Cardiac muscle cell (in vitro differentiated cells and primary cell): ENCODE data around the gene OR2AG1. TPM values are rescaled to one million over a fixed set of nuclear protein-coding genes. Genes with fewer than 3 reads are reported as not detected.

Experiments used
- DNase-seq, 2 donors: peaks; one replicate each; pipeline versions ENCODE4 v3.0.0 to v3.0.0-alpha.2; 2010 to 2017; ENCODE audit warnings: low read depth in 1 of 2, low spot score in 1 of 2
- H3K27ac ChIP-seq: fragments of 200-600 bp; sonication (generic); 2 replicates; pipeline ENCODE4 v1.5.1; 2016
- H3K27me3 ChIP-seq: fragments of 200-600 bp; sonication (generic); 2 replicates; pipeline ENCODE4 v1.6.0; 2016; ENCODE audit warnings: control low read depth
- H3K36me3 ChIP-seq: fragments of 200-600 bp; sonication (generic); 2 replicates; pipeline ENCODE4 v1.5.1; 2016; ENCODE audit warnings: control low read depth
- H3K4me1 ChIP-seq: fragments of 200-600 bp; sonication (generic); 2 replicates; pipeline ENCODE4 v1.8.1; 2017; ENCODE audit warnings: low read depth, mild to moderate bottlenecking, mixed run types
- H3K4me3 ChIP-seq: fragments of 200-600 bp; sonication (generic); 2 replicates; pipeline ENCODE4 v1.5.1; 2016; ENCODE audit warnings: mild to moderate bottlenecking
- H3K9me3 ChIP-seq: fragments of 200-600 bp; sonication (generic); 2 replicates; pipeline ENCODE4 v1.5.1; 2017; ENCODE audit warnings: low read depth, mild to moderate bottlenecking, control low read depth
- polyA plus RNA-seq: library from polyadenylated mRNA; unstranded; fragments of >200 nt; fragmentation: Nextera tagmentation; extraction: Ambion mirVana; gene quantifications from 2 replicates; pipeline ENCODE4 v1.2.1, GENCODE V29; 2016
- total RNA-seq: library from RNA; depleted of rRNA; stranded (reverse); fragments of >200 nt; gene quantifications from 2 replicates; pipeline ENCODE4 v1.2.3, GENCODE V29; 2016
- TF ChIP-seq, protein P1 (sequence below): IDR thresholded peaks from 2 replicates; pipeline ENCODE4 v1.5.1; 2012; ENCODE audit warnings: low read depth, mild to moderate bottlenecking, low read length

The OR2AG1 gene
- total and polyA plus RNA-seq, 2 experiments from 2014 or later, result 0.09 TPM; not detected in 1

DNA sequence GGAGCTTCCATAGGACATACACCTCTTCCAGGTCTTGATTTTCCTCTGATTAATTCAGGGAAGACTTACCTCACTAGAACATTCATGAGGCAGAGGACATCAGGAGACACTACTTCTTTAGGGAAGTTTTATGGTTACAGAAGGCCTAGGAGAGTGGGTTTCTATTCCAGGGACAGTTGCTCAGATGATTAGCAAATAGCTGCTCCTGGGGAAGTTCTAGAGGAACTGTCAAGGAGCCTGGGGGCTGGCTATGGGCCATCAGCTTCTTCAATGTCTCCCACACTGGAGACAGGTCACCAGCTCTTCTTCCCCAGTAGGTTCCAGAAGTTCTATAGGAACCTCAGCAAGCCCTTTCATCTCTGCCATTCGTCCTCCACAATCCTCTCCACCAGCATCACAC lies 51.2 kb downstream of the OR2AG1 start:
- no peak overlapping the region for H3K4me3 ChIP-seq
- TF ChIP-seq, protein P1, sequence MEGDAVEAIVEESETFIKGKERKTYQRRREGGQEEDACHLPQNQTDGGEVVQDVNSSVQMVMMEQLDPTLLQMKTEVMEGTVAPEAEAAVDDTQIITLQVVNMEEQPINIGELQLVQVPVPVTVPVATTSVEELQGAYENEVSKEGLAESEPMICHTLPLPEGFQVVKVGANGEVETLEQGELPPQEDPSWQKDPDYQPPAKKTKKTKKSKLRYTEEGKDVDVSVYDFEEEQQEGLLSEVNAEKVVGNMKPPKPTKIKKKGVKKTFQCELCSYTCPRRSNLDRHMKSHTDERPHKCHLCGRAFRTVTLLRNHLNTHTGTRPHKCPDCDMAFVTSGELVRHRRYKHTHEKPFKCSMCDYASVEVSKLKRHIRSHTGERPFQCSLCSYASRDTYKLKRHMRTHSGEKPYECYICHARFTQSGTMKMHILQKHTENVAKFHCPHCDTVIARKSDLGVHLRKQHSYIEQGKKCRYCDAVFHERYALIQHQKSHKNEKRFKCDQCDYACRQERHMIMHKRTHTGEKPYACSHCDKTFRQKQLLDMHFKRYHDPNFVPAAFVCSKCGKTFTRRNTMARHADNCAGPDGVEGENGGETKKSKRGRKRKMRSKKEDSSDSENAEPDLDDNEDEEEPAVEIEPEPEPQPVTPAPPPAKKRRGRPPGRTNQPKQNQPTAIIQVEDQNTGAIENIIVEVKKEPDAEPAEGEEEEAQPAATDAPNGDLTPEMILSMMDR, result no peak
- no peaks in the 10 kb centered on the region for H3K27me3 ChIP-seq
- DNase-seq, result no peak
- no peaks in the 10 kb centered on the region for H3K9me3 ChIP-seq
- no peak overlapping the region for H3K27ac ChIP-seq
- no peaks in the 10 kb centered on the region for H3K36me3 ChIP-seq
- no peaks in the 10 kb centered on the region for H3K4me1 ChIP-seq

Other genes with a start within 250 kb of the OR2AG1 start
- 20.7 and 27.3 TPM in 2 replicates for gene RRP8, start 179.4 kb upstream of the OR2AG1 start, total RNA-seq
- 32.6 and 46.0 TPM in 2 replicates for gene RRP8, start 179.4 kb upstream of the OR2AG1 start, polyA plus RNA-seq
- 221 and 259 TPM in 2 replicates for gene ILK, start 179.2 kb upstream of the OR2AG1 start, total RNA-seq
- 270 and 316 TPM in 2 replicates for gene ILK, start 179.2 kb upstream of the OR2AG1 start, polyA plus RNA-seq
- gene TAF10, start 170.8 kb upstream of the OR2AG1 start, total RNA-seq, result 72.6 and 113 TPM in 2 replicates
- gene TAF10, start 170.8 kb upstream of the OR2AG1 start, polyA plus RNA-seq, result 277 and 316 TPM in 2 replicates
- gene TPP1, start 163.6 kb upstream of the OR2AG1 start, total RNA-seq, result 13.2 and 27.8 TPM in 2 replicates
- 28.0 and 36.8 TPM in 2 replicates for gene TPP1, start 163.6 kb upstream of the OR2AG1 start, polyA plus RNA-seq
- gene DCHS1, start 127.2 kb upstream of the OR2AG1 start, total RNA-seq, result 45.8 and 60.2 TPM in 2 replicates
- 16.0 and 19.8 TPM in 2 replicates for gene DCHS1, start 127.2 kb upstream of the OR2AG1 start, polyA plus RNA-seq
- 52.1 and 100 TPM in 2 replicates for gene MRPL17, start 99.7 kb upstream of the OR2AG1 start, total RNA-seq
- 62.1 and 108 TPM in 2 replicates for gene MRPL17, start 99.7 kb upstream of the OR2AG1 start, polyA plus RNA-seq
- gene OR2AG2, start 11.0 kb upstream of the OR2AG1 start, total RNA-seq, result 0.12 TPM in 1 of 2 replicates, not detected in the other
- gene OR2AG2, start 11.0 kb upstream of the OR2AG1 start, polyA plus RNA-seq, result 0.16 and 0.28 TPM in 2 replicates
- 0.11 and 0.12 TPM in 2 replicates for gene OR6A2, start 16.7 kb downstream of the OR2AG1 start, total RNA-seq
- gene OR6A2, start 16.7 kb downstream of the OR2AG1 start, polyA plus RNA-seq, result 0.07 TPM in 1 of 2 replicates, not detected in the other
- not detected in 2 replicates for gene OR10A5, start 62.7 kb downstream of the OR2AG1 start, total RNA-seq
- gene OR10A5, start 62.7 kb downstream of the OR2AG1 start, polyA plus RNA-seq, result 1.00 TPM in 1 of 2 replicates, not detected in the other
- gene OR10A2, start 80.0 kb downstream of the OR2AG1 start, total RNA-seq, result not detected in 2 replicates
- 0.26 TPM in 1 of 2 replicates, not detected in the other for gene OR10A2, start 80.0 kb downstream of the OR2AG1 start, polyA plus RNA-seq
- not detected in 2 replicates for gene OR10A4, start 93.6 kb downstream of the OR2AG1 start, total RNA-seq
- not detected in 2 replicates for gene OR10A4, start 93.6 kb downstream of the OR2AG1 start, polyA plus RNA-seq
- gene OR2D2, start 109.5 kb downstream of the OR2AG1 start, total RNA-seq, result not detected in 2 replicates
- gene OR2D2, start 109.5 kb downstream of the OR2AG1 start, polyA plus RNA-seq, result not detected in 2 replicates
- not detected in 2 replicates for gene OR2D3, start 138.0 kb downstream of the OR2AG1 start, total RNA-seq
- 0.51 TPM in 1 of 2 replicates, not detected in the other for gene OR2D3, start 138.0 kb downstream of the OR2AG1 start, polyA plus RNA-seq
- gene ZNF215, start 143.4 kb downstream of the OR2AG1 start, total RNA-seq, result 0.86 and 1.6 TPM in 2 replicates
- 1.0 and 1.6 TPM in 2 replicates for gene ZNF215, start 143.4 kb downstream of the OR2AG1 start, polyA plus RNA-seq
- gene ZNF214, start 237.3 kb downstream of the OR2AG1 start, total RNA-seq, result 6.1 and 7.9 TPM in 2 replicates
- 4.4 and 4.5 TPM in 2 replicates for gene ZNF214, start 237.3 kb downstream of the OR2AG1 start, polyA plus RNA-seq
- gene NLRP14, start 237.5 kb downstream of the OR2AG1 start, total RNA-seq, result 0.60 and 0.92 TPM in 2 replicates
- 1.0 and 1.4 TPM in 2 replicates for gene NLRP14, start 237.5 kb downstream of the OR2AG1 start, polyA plus RNA-seq